Hepatocyte (in vitro differentiated cells): ENCODE results near the gene USE1.

Source experiments
- EZH2 ChIP-seq: fragments of 200-600 bp; sonication (generic); IDR thresholded peaks from 2 replicates; pipeline ENCODE4 v1.6.1; 2016; ENCODE audit warnings: antibody characterized with exemption, mild to moderate bottlenecking, borderline replicate concordance
- EZH2phosphoT487 ChIP-seq: fragments of 200-600 bp; sonication (generic); IDR thresholded peaks from one replicate; pipeline ENCODE4 v1.6.1; 2018; ENCODE audit warnings: antibody characterized with exemption, mild to moderate bottlenecking, low read depth, moderate library complexity; ENCODE audit not compliant: unreplicated experiment, severe bottlenecking
- TF ChIP-seq, protein P1 (sequence below): fragments of 200-600 bp; sonication (generic); IDR thresholded peaks from 2 replicates; pipeline ENCODE4 v1.5.1; 2016; ENCODE audit warnings: antibody characterized with exemption, mild to moderate bottlenecking; ENCODE audit not compliant: poor library complexity

DNA sequence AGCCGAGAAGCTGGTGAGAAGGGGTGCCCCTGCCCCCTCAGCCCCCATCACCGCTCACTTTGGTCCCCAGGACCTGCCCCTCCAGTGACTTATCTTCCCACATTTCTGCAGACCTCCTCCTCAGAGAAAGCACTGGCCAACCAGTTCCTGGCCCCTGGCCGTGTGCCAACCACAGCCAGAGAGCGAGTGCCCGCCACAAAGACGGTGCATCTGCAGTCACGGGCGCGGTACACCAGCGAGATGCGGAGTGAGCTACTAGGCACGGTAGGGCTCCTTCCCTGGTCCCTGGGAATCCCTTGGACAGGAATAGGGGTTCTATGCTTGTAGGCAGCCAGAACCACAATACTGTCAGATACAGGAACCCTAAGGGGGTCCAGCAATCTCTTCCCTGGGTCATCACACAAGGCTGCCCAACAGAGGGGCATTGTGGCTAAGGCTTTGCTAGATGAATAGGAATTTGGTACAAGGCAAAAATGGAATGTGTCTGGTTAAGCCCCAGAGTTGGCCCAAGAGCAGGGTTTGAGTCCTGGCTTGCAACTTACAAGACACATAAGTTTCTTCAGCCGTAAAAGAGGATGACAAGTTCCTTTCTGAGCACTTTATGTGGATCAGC, 1.0 kb downstream of the USE1 start:
- TF ChIP-seq, protein P1, sequence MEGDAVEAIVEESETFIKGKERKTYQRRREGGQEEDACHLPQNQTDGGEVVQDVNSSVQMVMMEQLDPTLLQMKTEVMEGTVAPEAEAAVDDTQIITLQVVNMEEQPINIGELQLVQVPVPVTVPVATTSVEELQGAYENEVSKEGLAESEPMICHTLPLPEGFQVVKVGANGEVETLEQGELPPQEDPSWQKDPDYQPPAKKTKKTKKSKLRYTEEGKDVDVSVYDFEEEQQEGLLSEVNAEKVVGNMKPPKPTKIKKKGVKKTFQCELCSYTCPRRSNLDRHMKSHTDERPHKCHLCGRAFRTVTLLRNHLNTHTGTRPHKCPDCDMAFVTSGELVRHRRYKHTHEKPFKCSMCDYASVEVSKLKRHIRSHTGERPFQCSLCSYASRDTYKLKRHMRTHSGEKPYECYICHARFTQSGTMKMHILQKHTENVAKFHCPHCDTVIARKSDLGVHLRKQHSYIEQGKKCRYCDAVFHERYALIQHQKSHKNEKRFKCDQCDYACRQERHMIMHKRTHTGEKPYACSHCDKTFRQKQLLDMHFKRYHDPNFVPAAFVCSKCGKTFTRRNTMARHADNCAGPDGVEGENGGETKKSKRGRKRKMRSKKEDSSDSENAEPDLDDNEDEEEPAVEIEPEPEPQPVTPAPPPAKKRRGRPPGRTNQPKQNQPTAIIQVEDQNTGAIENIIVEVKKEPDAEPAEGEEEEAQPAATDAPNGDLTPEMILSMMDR = no peak
- TF ChIP-seq EZH2 = no peak
- TF ChIP-seq EZH2phosphoT487 = no peak
